MM.1S (cell line): ENCODE measurements around the gene CAGE1.

ENCODE experiments used
- CTCF ChIP-seq: fragments of 300-600 bp; sonication (generic); IDR thresholded peaks from 2 replicates; pipeline ENCODE4 v1.5.1; 2016; ENCODE audit warnings: antibody characterized with exemption, low read length, mixed read lengths
- EZH2 ChIP-seq: fragments of 300-600 bp; sonication (generic); optimal IDR thresholded peaks from 2 replicates; pipeline ENCODE3; 2017; ENCODE audit warnings: low read depth, mild to moderate bottlenecking, antibody characterized with exemption, low read length, mixed read lengths
- EZH2phosphoT487 ChIP-seq: fragments of 300-600 bp; sonication (generic); IDR thresholded peaks from 2 replicates; pipeline ENCODE4 v1.6.1; 2018; ENCODE audit warnings: antibody characterized with exemption, low read length

- no peak for TF ChIP-seq EZH2
- TF ChIP-seq CTCF, result no peak
- TF ChIP-seq EZH2phosphoT487, result no peak
These were observed 10.8 kb downstream of the CAGE1 start for GRCh38 chr6:7378740-7379139.
